ENCODE data around the gene ROBO3. TPM values are rescaled to one million over a fixed set of nuclear protein-coding genes. Genes with fewer than 3 reads are reported as not detected.

The ROBO3 gene
- total and polyA plus RNA-seq, 2 of the 8 experiments (the other 6 are each of a cell fraction or from before 2014, with no cell fraction given): 12.1 to 24.6 TPM

DNA sequence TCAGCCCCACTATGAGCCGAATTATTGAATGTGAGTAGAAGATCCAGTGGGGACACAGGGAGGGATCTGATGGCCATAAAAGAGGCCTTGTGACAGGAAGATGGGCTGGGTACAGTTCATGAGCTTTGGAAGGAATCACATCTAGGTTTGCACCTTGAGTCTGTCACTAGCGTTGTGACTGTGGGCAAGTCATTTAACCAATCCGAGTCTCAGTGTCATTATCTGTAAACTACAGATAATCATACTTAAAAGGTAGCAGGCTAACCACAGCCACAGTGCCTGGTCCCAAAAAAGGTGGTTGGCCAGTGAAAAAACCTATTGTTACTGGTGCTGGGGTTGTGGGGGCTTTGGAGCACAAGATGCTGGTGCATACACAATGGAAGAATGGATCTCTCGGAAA is 57.6 kb downstream of the ROBO3 start:
- no peak overlapping the region for H2BK20ac ChIP-seq (ENCODE audit: low read length)
- no peak for FAIRE-seq
- H3K18ac ChIP-seq (ENCODE audit: extremely low read depth, low read length): no peak overlapping the region
- ChIA-PET POLR2A (ENCODE audit: partially characterized antibody) (no interaction called here), CTCF (ENCODE audit: partially characterized antibody) (interaction anchor here (2.7 to 6.0 kb wide), 3 partner anchors 14 to 85 kb away, joined by 8 to 38 read pairs (median 16); partner anchors contain the start of gene HEPACAM)
- H2BK15ac ChIP-seq (ENCODE audit: low read length): no peak overlapping the region
- no peak overlapping the region for H3K4ac ChIP-seq (replicated peaks; ENCODE audit: insufficient read length, low read depth, low read length)
- no peak overlapping the region for H3K9ac ChIP-seq (replicated peaks in 1 of 4; ENCODE audit: extremely low read depth in 1 of 4, low read depth in 3 of 4, low read length in 3 of 4)
- no peak overlapping the region for H4K91ac ChIP-seq (replicated peaks; ENCODE audit: insufficient read length, low read length)
- no peak overlapping the region for H2AK5ac ChIP-seq (ENCODE audit: low read depth, low read length)
- no peak overlapping the region for H3K56ac ChIP-seq (replicated peaks; ENCODE audit: insufficient read length, low read depth, low read length)
- H3K79me2 ChIP-seq (ENCODE audit: control insufficient read depth in 1 of 2, insufficient read depth in 2 of 2, low read length in 2 of 2): no peaks in the 10 kb centered on the region
- no peak overlapping the region for H2BK120ac ChIP-seq (replicated peaks; ENCODE audit: low read depth, low read length)
- peaks cover 9 to 59% (median 44%) of the 10 kb centered on the region in 4 experiments for H3K27me3 ChIP-seq (replicated peaks in 1 of 4; ENCODE audit: control insufficient read depth in 3 of 4, extremely low read depth in 1 of 4, insufficient read depth in 3 of 4, low read length in 3 of 4)
- peaks cover 7% of the 10 kb centered on the region for H3K23me2 ChIP-seq (ENCODE audit: low read depth, low read length)
- no peak overlapping the region for H3K23ac ChIP-seq (ENCODE audit: insufficient read length)
- TF ChIP-seq EZH2 (IDR thresholded peaks at IDR 0.05; ENCODE audit: low read depth, low read length, severe bottlenecking) (no peak), SRF (IDR thresholded peaks at IDR 0.05; ENCODE audit: low read depth, low read length) (no peak)
- H4K8ac ChIP-seq (ENCODE audit: extremely low read depth, insufficient read depth, low read length): no peak overlapping the region
- WGBS, 2 experiments (ENCODE audit: extremely low coverage in 1 of 2, insufficient coverage in 1 of 2, insufficient read length in 1 of 2, insufficient replicate concordance in 2 of 2, low coverage in 1 of 2, low lambda C conversion rate in 2 of 2, missing lambda C conversion rate in 1 of 2): 95% methylated on average over 4 of the region's 4 CpGs; no CpG with 5 or more reads in 1 of the 2 experiments
- H2BK12ac ChIP-seq (ENCODE audit: low read depth, low read length): no peak overlapping the region
- no peak overlapping the region for H3K27ac ChIP-seq (ENCODE audit: low read depth, low read length)
- no peaks in the 10 kb centered on the region for H3K79me1 ChIP-seq (ENCODE audit: low read depth, low read length)
- no peak overlapping the region for H2AFZ ChIP-seq (ENCODE audit: low read length)
- no peak overlapping the region for H4K5ac ChIP-seq (ENCODE audit: insufficient read length, low read depth, low read length)
- H2BK5ac ChIP-seq (ENCODE audit: low read depth, low read length): no peak overlapping the region
- H3K36me3 ChIP-seq (ENCODE audit: control insufficient read depth in 2 of 4, insufficient read depth in 4 of 4, low read length in 3 of 4): no peaks in the 10 kb centered on the region
- no peak overlapping the region for H3K14ac ChIP-seq (ENCODE audit: insufficient read length)
- peaks cover 0 to 4% (median 2%) of the 10 kb centered on the region in 4 experiments; a peak in 3 of 7 replicates for H3K4me1 ChIP-seq (replicated peaks in 1 of 4; ENCODE audit: control insufficient read depth in 3 of 4, insufficient read depth in 4 of 4, low read length in 3 of 4)
- H4K20me1 ChIP-seq (replicated peaks in 1 of 2; ENCODE audit: control insufficient read depth in 1 of 2, insufficient read depth in 2 of 2, low read length in 2 of 2): no peaks in the 10 kb centered on the region
- H3K4me3 ChIP-seq (ENCODE audit: extremely low read depth in 1 of 4, insufficient read depth in 2 of 4, low read depth in 3 of 4, low read length in 4 of 4): no peak overlapping the region
- H3K4me2 ChIP-seq (ENCODE audit: insufficient read depth in 1 of 2, low read depth in 2 of 2, low read length in 2 of 2): no peak overlapping the region
- no peaks in the 10 kb centered on the region for H3K9me3 ChIP-seq (ENCODE audit: insufficient read depth in 2 of 2, low read depth in 1 of 2, low read length in 1 of 2)
- DNase-seq (ENCODE audit: low read depth in 1 of 2, low spot score in 2 of 2): no peak

Measured in H1 (cell line).